LNCaP clone FGC (cell line): Measurements from ENCODE around the gene FLNA.

Experiments used
- DNase-seq: peaks from one replicate; pipeline ENCODE4 v3.0.0-alpha.2; 2011; ENCODE audit warnings: low read depth
- H3K4me3 ChIP-seq: 2 replicates; pipeline ENCODE4 v1.5.1; 2011; ENCODE audit warnings: mild to moderate bottlenecking, low read depth, low read length, control low read depth
- TF ChIP-seq, protein P1 (sequence below): IDR thresholded peaks from 2 replicates; pipeline ENCODE4 v1.5.1; 2012; ENCODE audit warnings: mild to moderate bottlenecking; ENCODE audit not compliant: control insufficient read depth, insufficient read depth; ENCODE audit errors: extremely low read depth

The FLNA gene

DNA sequence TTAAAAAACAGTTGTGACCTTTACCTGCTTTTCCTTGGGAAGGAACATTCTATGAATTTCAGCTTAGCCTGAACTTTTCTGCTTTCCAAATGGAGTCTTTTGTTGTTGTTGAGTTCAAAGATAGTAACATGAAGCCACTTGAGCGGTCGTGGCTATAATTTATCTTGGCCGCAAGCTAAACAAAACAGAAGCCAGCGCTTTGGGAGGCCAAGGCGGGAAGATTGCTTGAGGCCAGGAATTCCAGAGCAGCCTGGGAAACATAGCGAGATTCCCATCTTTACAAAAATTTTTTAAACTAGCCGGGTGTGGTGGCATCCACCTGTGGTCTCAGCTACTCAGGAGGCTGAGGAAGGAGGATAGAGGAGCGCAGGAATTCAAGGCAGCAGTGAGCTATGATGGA, 48.9 kb downstream of the FLNA start:
- TF ChIP-seq, protein P1, sequence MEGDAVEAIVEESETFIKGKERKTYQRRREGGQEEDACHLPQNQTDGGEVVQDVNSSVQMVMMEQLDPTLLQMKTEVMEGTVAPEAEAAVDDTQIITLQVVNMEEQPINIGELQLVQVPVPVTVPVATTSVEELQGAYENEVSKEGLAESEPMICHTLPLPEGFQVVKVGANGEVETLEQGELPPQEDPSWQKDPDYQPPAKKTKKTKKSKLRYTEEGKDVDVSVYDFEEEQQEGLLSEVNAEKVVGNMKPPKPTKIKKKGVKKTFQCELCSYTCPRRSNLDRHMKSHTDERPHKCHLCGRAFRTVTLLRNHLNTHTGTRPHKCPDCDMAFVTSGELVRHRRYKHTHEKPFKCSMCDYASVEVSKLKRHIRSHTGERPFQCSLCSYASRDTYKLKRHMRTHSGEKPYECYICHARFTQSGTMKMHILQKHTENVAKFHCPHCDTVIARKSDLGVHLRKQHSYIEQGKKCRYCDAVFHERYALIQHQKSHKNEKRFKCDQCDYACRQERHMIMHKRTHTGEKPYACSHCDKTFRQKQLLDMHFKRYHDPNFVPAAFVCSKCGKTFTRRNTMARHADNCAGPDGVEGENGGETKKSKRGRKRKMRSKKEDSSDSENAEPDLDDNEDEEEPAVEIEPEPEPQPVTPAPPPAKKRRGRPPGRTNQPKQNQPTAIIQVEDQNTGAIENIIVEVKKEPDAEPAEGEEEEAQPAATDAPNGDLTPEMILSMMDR: no peak
- DNase-seq: no peak
- no peak overlapping the region for H3K4me3 ChIP-seq

DNA sequence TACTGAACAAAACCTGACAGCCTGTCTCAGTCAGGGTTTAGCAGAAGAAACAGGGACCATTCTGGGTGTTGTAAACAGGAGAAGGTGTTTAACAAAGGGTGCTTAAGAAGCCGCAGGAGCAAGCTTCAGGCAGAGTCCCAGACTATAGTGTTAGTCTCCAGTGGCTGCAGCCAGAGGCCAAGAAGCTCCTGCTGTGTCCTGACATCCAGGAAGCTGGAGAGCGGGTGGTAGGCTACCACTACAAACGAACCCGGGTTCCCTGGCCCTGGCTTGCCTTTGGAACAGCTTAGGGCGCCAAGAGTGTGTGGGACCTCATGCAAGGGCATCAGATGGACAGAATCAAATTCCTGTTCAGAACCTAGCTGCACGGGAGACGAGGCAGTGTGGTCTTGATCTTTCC, 50.9 kb downstream of the FLNA start:
- TF ChIP-seq, protein P1: no peak
- H3K4me3 ChIP-seq: no peak overlapping the region

DNA sequence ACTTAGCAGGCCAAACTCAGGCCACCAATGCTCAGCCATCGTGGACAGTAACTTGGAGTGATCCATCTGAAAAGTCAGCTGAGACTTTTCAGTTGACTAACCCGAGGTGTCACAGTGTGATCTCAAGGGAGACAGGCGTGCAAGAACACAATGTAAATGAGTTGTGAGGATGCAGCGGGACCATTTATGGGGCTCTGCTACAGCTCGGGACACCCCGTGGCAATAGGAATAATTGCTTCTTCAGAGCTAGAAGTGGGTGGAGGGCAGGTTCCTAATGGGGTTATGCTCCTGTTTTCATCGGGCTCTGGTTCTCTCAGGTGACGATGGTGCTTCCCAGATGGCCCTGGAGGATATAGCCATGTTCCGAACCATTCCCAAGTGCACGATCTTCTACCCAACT, 51.5 kb downstream of the FLNA start:
- H3K4me3 ChIP-seq: no peak overlapping the region
- DNase-seq: no peak
- TF ChIP-seq, protein P1: no peak

More for the DNA sequence above, 50.9 kb downstream of the FLNA start:
- DNase-seq: no peak

DNA sequence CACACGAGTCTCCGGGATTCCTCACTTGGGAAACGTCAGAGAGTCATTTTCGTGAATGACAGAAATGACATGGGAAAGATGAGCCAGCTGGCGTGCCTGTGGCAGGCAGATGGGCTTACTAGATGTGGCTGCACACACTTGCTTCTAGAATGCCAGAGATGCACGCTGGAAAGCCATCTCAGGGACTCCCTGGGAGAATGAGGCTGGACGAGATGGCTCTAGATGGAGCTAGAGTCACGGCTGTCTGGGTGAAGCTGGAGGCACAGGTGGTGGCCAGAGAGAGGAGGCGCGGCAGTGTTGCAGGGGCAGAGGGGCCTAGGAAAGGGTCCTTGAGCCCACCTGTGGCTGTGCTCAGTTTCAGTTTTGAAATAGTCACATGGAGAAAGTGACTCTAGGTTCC, 52.8 kb downstream of the FLNA start:
- TF ChIP-seq, protein P1: no peak
- no peak overlapping the region for H3K4me3 ChIP-seq
- DNase-seq: no peak

DNA sequence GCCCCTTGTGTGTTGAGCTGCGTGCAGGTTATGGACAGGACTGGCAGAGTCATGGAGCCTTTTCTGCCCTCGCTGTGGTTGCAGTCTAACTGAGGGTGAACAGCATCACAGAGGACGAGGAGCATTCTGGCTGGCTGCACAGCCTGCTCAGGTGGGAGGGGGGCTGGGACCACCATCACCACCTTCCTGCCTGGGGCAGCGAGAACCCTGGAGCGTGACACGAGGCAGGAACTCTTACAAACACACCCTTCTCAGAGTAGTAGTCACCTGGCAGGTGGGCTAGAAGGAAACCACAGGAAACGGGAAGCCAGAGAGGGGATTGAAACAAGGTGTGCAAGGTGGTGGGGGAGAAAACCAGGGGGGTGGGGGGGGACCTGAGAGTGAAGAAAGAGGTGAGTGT, 53.3 kb downstream of the FLNA start:
- TF ChIP-seq, protein P1: no peak

DNA sequence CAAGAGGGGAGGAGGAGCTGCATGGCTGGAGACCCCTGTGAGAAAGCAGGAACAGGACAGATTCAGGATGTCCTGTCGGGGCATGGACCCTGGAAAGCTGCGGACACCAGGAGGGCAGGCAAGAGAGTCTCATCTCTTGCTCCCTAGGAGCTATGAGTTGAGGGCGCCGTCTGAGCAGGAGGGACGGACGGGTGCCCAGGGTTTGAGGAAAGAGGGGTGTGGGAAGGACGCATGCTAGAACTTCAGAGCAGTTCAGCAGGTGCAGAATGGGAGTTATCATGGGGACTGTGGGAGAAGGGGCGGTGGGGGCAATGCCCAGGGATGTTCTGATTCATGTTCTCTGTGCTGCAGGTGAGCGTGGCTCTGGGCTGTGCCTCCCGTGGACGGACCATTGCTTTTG, 54.0 kb downstream of the FLNA start:
- H3K4me3 ChIP-seq: no peak overlapping the region
- TF ChIP-seq, protein P1: no peak
- no peak for DNase-seq

More for the DNA sequence above, 53.3 kb downstream of the FLNA start:
- no peak for DNase-seq
- H3K4me3 ChIP-seq: no peak overlapping the region

DNA sequence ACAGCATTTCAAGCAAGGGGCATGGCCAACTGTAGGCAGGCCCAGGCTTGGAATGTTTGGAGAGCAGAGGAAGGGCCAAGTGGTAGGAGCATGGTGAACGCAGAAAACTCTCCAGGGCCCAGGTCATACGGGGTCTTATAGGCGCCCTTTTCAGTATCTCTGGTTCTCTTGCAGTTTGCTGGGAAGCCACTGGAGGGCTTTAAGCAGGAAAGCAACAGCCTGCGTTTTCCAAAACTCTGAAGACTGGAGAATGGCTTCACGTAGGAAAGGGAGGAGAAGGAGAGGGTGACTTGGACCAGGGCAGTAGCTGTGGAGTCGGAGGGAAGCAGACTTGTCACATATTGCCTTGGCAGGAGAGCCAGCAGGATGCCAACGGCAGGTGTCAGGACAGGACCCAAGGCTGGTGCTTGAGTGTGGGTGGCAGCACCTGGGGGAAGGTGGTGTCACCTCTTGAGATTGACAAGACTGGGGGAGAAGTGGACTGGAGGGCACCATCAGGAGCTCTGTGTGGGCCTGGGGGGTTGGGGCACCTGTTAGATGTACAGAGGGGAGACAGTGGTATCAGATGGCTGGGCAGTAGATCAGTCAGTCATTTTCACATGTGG, 56.9 kb downstream of the FLNA start:
- no peak for DNase-seq
- H3K4me3 ChIP-seq: no peak overlapping the region
- TF ChIP-seq, protein P1: peak; percentile 15; the same call in 1 of the 2 replicates
